Stimulated activated CD8-positive, alpha-beta memory T cell treated with anti-CD3 and anti-CD28 coated beads, Interleukin-7, amount 100 ng/mL, for 1 hour (primary cell): ENCODE results near the gene DNASE2B.
A peak's percentile ranks its signal among the peaks of the same experiment; 100 is the strongest.
"Not testable (repeated sequence)": the region's sequence is repeated elsewhere in the genome, so short reads cannot be mapped to it uniquely, and the experiment has no call there.

Source experiments
- DNase-seq, 2 donors: peaks; one replicate each; pipeline ENCODE4 v3.0.0-alpha.2; 2020; ENCODE audit warnings: low read depth in 2 of 2

The DNASE2B gene

GRCh38 chr1:84412316-84412942 is 14.1 kb downstream of the DNASE2B start:
- no peak for DNase-seq

GRCh38 chr1:84415396-84415795 is 17.1 kb downstream of the DNASE2B start:
- DNase-seq, result no peak

GRCh38 chr1:84422909-84423308 is 24.6 kb downstream of the DNASE2B start:
- DNase-seq, result no peak

GRCh38 chr1:84424513-84425149 is 26.3 kb downstream of the DNASE2B start:
- DNase-seq, result no peak

GRCh38 chr1:84425150-84425896 is 27.0 kb downstream of the DNASE2B start:
- no peak for DNase-seq

- DNase-seq, result no peak
Measured at GRCh38 chr1:84426376-84426775, 28.1 kb downstream of the DNASE2B start.

- DNase-seq, result no peak
Measured at GRCh38 chr1:84427250-84428188, 29.2 kb downstream of the DNASE2B start.

GRCh38 chr1:84428235-84428634 is 30.0 kb downstream of the DNASE2B start:
- DNase-seq, result no peak

GRCh38 chr1:84429231-84429630 is 30.9 kb downstream of the DNASE2B start:
- DNase-seq, result no peak

GRCh38 chr1:84430546-84430945 is 32.3 kb downstream of the DNASE2B start:
- no peak for DNase-seq

GRCh38 chr1:84433258-84434080 is 35.2 kb downstream of the DNASE2B start:
- DNase-seq, result peak; percentile 9 to 23

GRCh38 chr1:84434081-84434769 is 35.9 kb downstream of the DNASE2B start:
- no peak for DNase-seq

GRCh38 chr1:84434801-84435549 is 36.7 kb downstream of the DNASE2B start:
- DNase-seq, result no peak

- no peak for DNase-seq
Measured at GRCh38 chr1:84436876-84437655, 38.8 kb downstream of the DNASE2B start.

- DNase-seq, result no peak
Measured at GRCh38 chr1:84442256-84442655, 44.0 kb downstream of the DNASE2B start.

GRCh38 chr1:84442747-84443646 is 44.7 kb downstream of the DNASE2B start:
- DNase-seq, result not testable (repeated sequence)

- not testable (repeated sequence) for DNase-seq
Measured at GRCh38 chr1:84448704-84449103, 50.4 kb downstream of the DNASE2B start.

GRCh38 chr1:84450910-84451309 is 52.6 kb downstream of the DNASE2B start:
- DNase-seq, result no peak
